Right lobe of liver (tissue), 6 donors: ENCODE data around the gene SLC6A3. TPM values are rescaled to one million over a fixed set of nuclear protein-coding genes. Genes with fewer than 3 reads are reported as not detected.

Experiments
- ATAC-seq, 4 donors: fragments of 200-7000 bp; cut with Tn5 transposase; one replicate each; pipeline ENCODE4 v1.9.1; 2020; ENCODE audit warnings: mild to moderate bottlenecking in 4 of 4, moderate library complexity in 4 of 4
- DNase-seq, 3 donors: peaks; one replicate each; pipeline ENCODE4 v3.0.0-alpha.2; 2020
- H3K27ac ChIP-seq, 3 donors: fragments of 200-600 bp; one replicate each; pipeline ENCODE4 v1.8.0; 2022
- H3K27me3 ChIP-seq, 2 donors: fragments of 200-600 bp; one replicate each; pipeline ENCODE4 v1.8.0; 2022
- H3K36me3 ChIP-seq, 4 donors: fragments of 200-600 bp; sonication (generic) in 1 of 4; one replicate each; pipeline versions ENCODE4 v1.5.1 to v1.8.0; 2017 to 2022; ENCODE audit warnings: control low read depth in 1 of 4
- H3K4me1 ChIP-seq, 4 donors: fragments of 200-600 bp; sonication (generic) in 1 of 4; one replicate each; pipeline versions ENCODE4 v1.5.1 to v1.8.0; 2017 to 2022; ENCODE audit warnings: control low read depth in 1 of 4
- H3K4me3 ChIP-seq, 3 donors: fragments of 200-600 bp; one replicate each; pipeline ENCODE4 v1.8.0; 2022
- H3K9me3 ChIP-seq, 4 donors: fragments of 200-600 bp; sonication (generic) in 1 of 4; one replicate each; pipeline versions ENCODE4 v1.5.1 to v1.8.0; 2017 to 2022; ENCODE audit warnings: control low read depth in 1 of 4
- CTCF ChIP-seq, 4 donors: fragments of 200-600 bp in 3 of 4; fragments of 450-650 bp in 1 of 4; IDR thresholded peaks; one replicate each; pipeline versions ENCODE4 v1.5.1 to v1.8.0; 2016 to 2022; ENCODE audit warnings: antibody characterized with exemption in 4 of 4, mild to moderate bottlenecking in 2 of 4
- POLR2A ChIP-seq: fragments of 450-650 bp; IDR thresholded peaks from one replicate; pipeline ENCODE4 v1.6.1; 2017; ENCODE audit warnings: antibody characterized with exemption, mild to moderate bottlenecking
- WGBS: methylation state at CpG from one replicate; pipeline ENCODE4 v1.1.6; 2018; ENCODE audit warnings: low coverage, low lambda C conversion rate; ENCODE audit not compliant: insufficient coverage; ENCODE audit errors: missing lambda C conversion rate; 5-methylcytosine and 5-hydroxymethylcytosine counted together
- intact Hi-C, 2 donors: fragments of 100-400 bp; cut with DNase I; formaldehyde crosslinking; loops; one replicate each; pipeline versions ENCODE4 v1.11.2 to v1.14.1; 2022
- total RNA-seq, 6 experiments: library from RNA; depleted of rRNA in 2 of 6; stranded (reverse); fragments of >200 nt in 2 of 6; fragmentation: NEBNext Ultra II Directional in 3 of 6; extraction: Animal tissue kit (Norgen Biotek cat#: 25700) in 3 of 6; gene quantifications; one replicate each; pipeline versions ENCODE4 v1.1.0 to v1.2.4, GENCODE V29; 2016 to 2023
- donor health status: DM: no; HTN: yes; CAD: no.
- donor health status: DM: no; HTN: no; CAD: no.
- donor health status: DM: no; HTN: no; CAD: no.
- donor health status: DM: no; HTN: yes; CAD: no.
- donor health status: DM: no; HTN: yes; CAD: no.

SLC6A3 gene
- total RNA-seq, 6 experiments from 2014 or later: not detected

GRCh38 chr5:1356873-1357787, 88.1 kb downstream of the SLC6A3 start:
- TF ChIP-seq CTCF (IDR thresholded peaks at IDR 0.05) (no peak), POLR2A (no peak)
- no peak overlapping the region for H3K27ac ChIP-seq
- 53% methylated on average over 20 of the region's 28 CpGs for WGBS
- H3K4me1 ChIP-seq: no peaks in the 10 kb centered on the region
- intact Hi-C loops: no loop called here
- no peaks in the 10 kb centered on the region for H3K27me3 ChIP-seq
- no peak for ATAC-seq
- no peaks in the 10 kb centered on the region for H3K36me3 ChIP-seq
- no peak overlapping the region for H3K4me3 ChIP-seq
- DNase-seq: peak in 1 of 3 donors; percentile 35
- no peaks in the 10 kb centered on the region for H3K9me3 ChIP-seq

GRCh38 chr5:1354576-1354975, 90.7 kb downstream of the SLC6A3 start:
- Histone ChIP-seq H3K4me3 (no peak overlapping the region), H3K27ac (no peak overlapping the region), H3K27me3 (no peaks in the 10 kb centered on the region), H3K4me1 (no peaks in the 10 kb centered on the region), H3K9me3 (no peaks in the 10 kb centered on the region), H3K36me3 (no peaks in the 10 kb centered on the region)
- TF ChIP-seq POLR2A: no peak
- TF ChIP-seq CTCF (IDR thresholded peaks at IDR 0.05): no peak
- 46% methylated on average over 4 of the region's 4 CpGs for WGBS
- intact Hi-C loops: no loop called here
- no peak for ATAC-seq
- no peak for DNase-seq

GRCh38 chr5:1352231-1353219, 92.7 kb downstream of the SLC6A3 start:
- H3K4me1 ChIP-seq: no peaks in the 10 kb centered on the region
- H3K4me3 ChIP-seq: no peak overlapping the region
- H3K36me3 ChIP-seq: no peaks in the 10 kb centered on the region
- H3K9me3 ChIP-seq: no peaks in the 10 kb centered on the region
- no peak overlapping the region for H3K27ac ChIP-seq
- intact Hi-C loops: no loop called here
- no peak for DNase-seq
- ATAC-seq: peak in 1 of 4 donors; percentile 13
- 33% methylated on average over 1 of the region's 10 CpGs for WGBS
- TF ChIP-seq CTCF (IDR thresholded peaks at IDR 0.05) (no peak), POLR2A (no peak)
- H3K27me3 ChIP-seq: no peaks in the 10 kb centered on the region

GRCh38 chr5:1351156-1351555, 94.1 kb downstream of the SLC6A3 start:
- DNase-seq: no peak
- Histone ChIP-seq H3K4me1 (no peaks in the 10 kb centered on the region), H3K4me3 (no peak overlapping the region), H3K27ac (no peak overlapping the region), H3K9me3 (no peaks in the 10 kb centered on the region), H3K27me3 (no peaks in the 10 kb centered on the region), H3K36me3 (no peaks in the 10 kb centered on the region)
- TF ChIP-seq CTCF (IDR thresholded peaks at IDR 0.05) (no peak), POLR2A (no peak)
- WGBS: 86% methylated on average over 4 of the region's 4 CpGs
- ATAC-seq: no peak
- intact Hi-C loops: no loop called here
